Measurements from ENCODE around the gene RSPH9. TPM values are rescaled to one million over a fixed set of nuclear protein-coding genes. Genes with fewer than 3 reads are reported as not detected.

RSPH9 gene
- total and polyA plus RNA-seq, 4 donors: under 0.01 to 0.19 (median 0.12) TPM

- peak overlapping the region in 1 of 2 donors; percentile 64 for H3K27ac ChIP-seq (ENCODE audit: low read depth in 1 of 2, low read length in 2 of 2)
- peak overlapping the region; percentile 54 to 98 (median 85) for H3K4me3 ChIP-seq (ENCODE audit: low read depth in 1 of 3, low read length in 3 of 3)
- no peak for TF ChIP-seq HNF4G (IDR thresholded peaks at IDR 0.05)
- TF ChIP-seq GABPA (IDR thresholded peaks at IDR 0.05 in 1 of 2, conservative IDR thresholded peaks at IDR 0.05 in 1 of 2): no peak
- TF ChIP-seq NR2F2 (IDR thresholded peaks at IDR 0.05): no peak
- TF ChIP-seq JUND (IDR thresholded peaks at IDR 0.05): no peak
- TF ChIP-seq TAF1 (conservative IDR thresholded peaks at IDR 0.05): no peak
- no peak for TF ChIP-seq SP1 (IDR thresholded peaks at IDR 0.05)
- no peak for TF ChIP-seq REST (IDR thresholded peaks at IDR 0.05)
- TF ChIP-seq MAX (IDR thresholded peaks at IDR 0.05): no peak
- TF ChIP-seq RXRA (IDR thresholded peaks at IDR 0.05): no peak
- no peak for TF ChIP-seq FOXA1 (IDR thresholded peaks at IDR 0.05)
- TF ChIP-seq YY1 (IDR thresholded peaks at IDR 0.05): no peak
- no peak for TF ChIP-seq EGR1 (IDR thresholded peaks at IDR 0.05; ENCODE audit: low read depth in 2 of 2)
- H3K4me1 ChIP-seq (ENCODE audit: control insufficient read depth in 4 of 4, insufficient read depth in 4 of 4, low read length in 3 of 4): peaks cover 2 to 12% (median 9%) of the 10 kb centered on the region in 4 donors
- H3K27me3 ChIP-seq (ENCODE audit: control insufficient read depth in 4 of 4, insufficient read depth in 4 of 4, low read length in 3 of 4): no peaks in the 10 kb centered on the region
- H3K9ac ChIP-seq (ENCODE audit: low read depth in 1 of 2, low read length in 2 of 2): peak overlapping the region; percentile 64 to 66
- WGBS: 32% methylated on average over 7 of the region's 7 CpGs
- no peaks in the 10 kb centered on the region for H3K9me3 ChIP-seq (ENCODE audit: control insufficient read depth in 4 of 4, low read length in 3 of 4)
- peaks cover 15 to 18% (median 16%) of the 10 kb centered on the region in 4 donors for H3K36me3 ChIP-seq (ENCODE audit: control insufficient read depth in 4 of 4, insufficient read depth in 3 of 4, low read depth in 1 of 4, low read length in 3 of 4)
- no peak for DNase-seq (ENCODE audit: low spot score)
These were observed 8.6 kb upstream of the RSPH9 start for GRCh38 chr6:43636308-43636659.

GRCh38 chr6:43639984-43640800, 4.6 kb upstream of the RSPH9 start:
- no peak for DNase-seq (ENCODE audit: low spot score)
- Histone ChIP-seq H3K27ac (ENCODE audit: low read depth in 1 of 2, low read length in 2 of 2) (no peak overlapping the region), H3K9me3 (ENCODE audit: control insufficient read depth in 4 of 4, low read length in 3 of 4) (no peaks in the 10 kb centered on the region), H3K36me3 (ENCODE audit: control insufficient read depth in 4 of 4, insufficient read depth in 3 of 4, low read depth in 1 of 4, low read length in 3 of 4) (peaks cover 16 to 27% (median 17%) of the 10 kb centered on the region in 4 donors), H3K4me3 (ENCODE audit: low read depth in 1 of 3, low read length in 3 of 3) (no peak overlapping the region), H3K9ac (ENCODE audit: low read depth in 1 of 2, low read length in 2 of 2) (no peak overlapping the region), H3K27me3 (ENCODE audit: control insufficient read depth in 4 of 4, insufficient read depth in 4 of 4, low read length in 3 of 4) (no peaks in the 10 kb centered on the region), H3K4me1 (ENCODE audit: control insufficient read depth in 4 of 4, insufficient read depth in 4 of 4, low read length in 3 of 4) (peaks cover 2 to 15% (median 8%) of the 10 kb centered on the region in 4 donors)
- TF ChIP-seq HNF4G (IDR thresholded peaks at IDR 0.05) (no peak), YY1 (IDR thresholded peaks at IDR 0.05) (no peak), RXRA (IDR thresholded peaks at IDR 0.05) (no peak), HNF4A (conservative IDR thresholded peaks at IDR 0.05) (no peak), MAX (IDR thresholded peaks at IDR 0.05) (no peak), SP1 (IDR thresholded peaks at IDR 0.05) (no peak), FOXA1 (IDR thresholded peaks at IDR 0.05) (no peak), TAF1 (conservative IDR thresholded peaks at IDR 0.05) (no peak), FOXA2 (IDR thresholded peaks at IDR 0.05) (no peak), ZBTB33 (IDR thresholded peaks at IDR 0.05) (no peak), CTCF (IDR thresholded peaks at IDR 0.05; ENCODE audit: low read depth, low read length, missing input control) (no peak), NR2F2 (IDR thresholded peaks at IDR 0.05) (no peak), JUND (IDR thresholded peaks at IDR 0.05) (no peak), RAD21 (IDR thresholded peaks at IDR 0.05) (no peak), REST (IDR thresholded peaks at IDR 0.05) (no peak), GABPA (IDR thresholded peaks at IDR 0.05 in 1 of 2, conservative IDR thresholded peaks at IDR 0.05 in 1 of 2) (no peak), EGR1 (IDR thresholded peaks at IDR 0.05; ENCODE audit: low read depth in 2 of 2) (no peak), ATF3 (IDR thresholded peaks at IDR 0.05) (no peak)
- 91% methylated on average over 21 of the region's 21 CpGs for WGBS

All from liver (tissue), 9 donors.